ENCODE measurements around the gene VPS8.

Gene VPS8

GRCh38 chr3:184815046-184815930, 3.3 kb downstream of the VPS8 start:
- DNase-seq = no peak

- DNase-seq = no peak
Measured at GRCh38 chr3:184816614-184817013, 4.6 kb downstream of the VPS8 start.

GRCh38 chr3:184820525-184820924, 8.6 kb downstream of the VPS8 start:
- DNase-seq = no peak

- no peak for DNase-seq
Measured at GRCh38 chr3:184821034-184821433, 9.1 kb downstream of the VPS8 start.

GRCh38 chr3:184822081-184822480, 10.1 kb downstream of the VPS8 start:
- no peak for DNase-seq

- no peak for DNase-seq
Measured at GRCh38 chr3:184822654-184823053, 10.7 kb downstream of the VPS8 start.

GRCh38 chr3:184823990-184824389, 12.0 kb downstream of the VPS8 start:
- DNase-seq = no peak

- no peak for DNase-seq
Measured at GRCh38 chr3:184825121-184825820, 13.3 kb downstream of the VPS8 start.

- no peak for DNase-seq
Measured at GRCh38 chr3:184827572-184827971, 15.6 kb downstream of the VPS8 start.

- DNase-seq = no peak
Measured at GRCh38 chr3:184832044-184832443, 20.1 kb downstream of the VPS8 start.

GRCh38 chr3:184832903-184833302, 20.9 kb downstream of the VPS8 start:
- no peak for DNase-seq

- no peak for DNase-seq
Measured at GRCh38 chr3:184836090-184836822, 24.3 kb downstream of the VPS8 start.

GRCh38 chr3:184842433-184842832, 30.5 kb downstream of the VPS8 start:
- no peak for DNase-seq

GRCh38 chr3:184845819-184846218, 33.9 kb downstream of the VPS8 start:
- no peak for DNase-seq

GRCh38 chr3:184846496-184846895, 34.5 kb downstream of the VPS8 start:
- DNase-seq = no peak

GRCh38 chr3:184848934-184849333, 37.0 kb downstream of the VPS8 start:
- no peak for DNase-seq

GRCh38 chr3:184850201-184850600, 38.2 kb downstream of the VPS8 start:
- no peak for DNase-seq

- no peak for DNase-seq
Measured at GRCh38 chr3:184857099-184857498, 45.1 kb downstream of the VPS8 start.

- DNase-seq = no peak
Measured at GRCh38 chr3:184864000-184864399, 52.0 kb downstream of the VPS8 start.

- DNase-seq = no peak
Measured at GRCh38 chr3:184868477-184868876, 56.5 kb downstream of the VPS8 start.

GRCh38 chr3:184872200-184872599, 60.2 kb downstream of the VPS8 start:
- no peak for DNase-seq

GRCh38 chr3:184873141-184873540, 61.2 kb downstream of the VPS8 start:
- no peak for DNase-seq
